Measurements from ENCODE around the gene DBN1.

The DBN1 gene

DNA sequence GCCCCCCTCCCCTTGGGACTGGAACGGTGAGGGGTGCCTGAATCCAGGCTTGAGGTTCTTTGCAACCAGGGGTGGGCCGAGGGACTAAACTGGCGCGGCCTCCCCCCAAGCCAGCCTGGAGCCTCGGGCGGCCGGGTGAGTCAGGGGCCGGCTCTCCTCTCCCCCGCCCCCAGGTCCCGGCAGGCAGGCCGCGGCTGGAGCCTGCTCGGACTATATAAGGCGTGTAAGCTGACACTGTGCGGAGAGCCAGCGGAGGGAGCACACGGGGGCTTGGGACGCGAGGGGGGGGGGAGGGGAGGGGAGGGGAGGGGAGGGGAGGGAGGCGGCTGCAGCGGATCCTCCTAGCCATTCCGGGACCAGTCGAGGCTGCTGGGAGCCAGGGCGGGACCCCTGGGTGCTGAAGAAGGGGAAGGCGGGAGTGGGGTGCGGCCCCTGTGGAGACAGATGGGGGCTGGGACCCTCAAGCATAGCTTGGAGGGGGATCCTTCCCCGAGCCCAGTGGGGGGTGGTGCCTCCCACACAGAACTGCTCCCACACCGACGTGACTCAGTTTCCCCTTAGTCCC is 23.4 kb upstream of the DBN1 start:
- Histone ChIP-seq H3K4me3 (ENCODE audit: low read depth, low read length) (peak overlapping the region; percentile 75), H3K9me3 (no peaks in the 10 kb centered on the region), H3K4me1 (peaks cover 41% of the 10 kb centered on the region), H3K27me3 (no peaks in the 10 kb centered on the region), H3K36me3 (peaks cover 7% of the 10 kb centered on the region)
- DNase-seq = peak; percentile 91
- TF ChIP-seq, protein P1, sequence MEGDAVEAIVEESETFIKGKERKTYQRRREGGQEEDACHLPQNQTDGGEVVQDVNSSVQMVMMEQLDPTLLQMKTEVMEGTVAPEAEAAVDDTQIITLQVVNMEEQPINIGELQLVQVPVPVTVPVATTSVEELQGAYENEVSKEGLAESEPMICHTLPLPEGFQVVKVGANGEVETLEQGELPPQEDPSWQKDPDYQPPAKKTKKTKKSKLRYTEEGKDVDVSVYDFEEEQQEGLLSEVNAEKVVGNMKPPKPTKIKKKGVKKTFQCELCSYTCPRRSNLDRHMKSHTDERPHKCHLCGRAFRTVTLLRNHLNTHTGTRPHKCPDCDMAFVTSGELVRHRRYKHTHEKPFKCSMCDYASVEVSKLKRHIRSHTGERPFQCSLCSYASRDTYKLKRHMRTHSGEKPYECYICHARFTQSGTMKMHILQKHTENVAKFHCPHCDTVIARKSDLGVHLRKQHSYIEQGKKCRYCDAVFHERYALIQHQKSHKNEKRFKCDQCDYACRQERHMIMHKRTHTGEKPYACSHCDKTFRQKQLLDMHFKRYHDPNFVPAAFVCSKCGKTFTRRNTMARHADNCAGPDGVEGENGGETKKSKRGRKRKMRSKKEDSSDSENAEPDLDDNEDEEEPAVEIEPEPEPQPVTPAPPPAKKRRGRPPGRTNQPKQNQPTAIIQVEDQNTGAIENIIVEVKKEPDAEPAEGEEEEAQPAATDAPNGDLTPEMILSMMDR (IDR thresholded peaks at IDR 0.05; ENCODE audit: low read depth, low read length) = no peak

DNA sequence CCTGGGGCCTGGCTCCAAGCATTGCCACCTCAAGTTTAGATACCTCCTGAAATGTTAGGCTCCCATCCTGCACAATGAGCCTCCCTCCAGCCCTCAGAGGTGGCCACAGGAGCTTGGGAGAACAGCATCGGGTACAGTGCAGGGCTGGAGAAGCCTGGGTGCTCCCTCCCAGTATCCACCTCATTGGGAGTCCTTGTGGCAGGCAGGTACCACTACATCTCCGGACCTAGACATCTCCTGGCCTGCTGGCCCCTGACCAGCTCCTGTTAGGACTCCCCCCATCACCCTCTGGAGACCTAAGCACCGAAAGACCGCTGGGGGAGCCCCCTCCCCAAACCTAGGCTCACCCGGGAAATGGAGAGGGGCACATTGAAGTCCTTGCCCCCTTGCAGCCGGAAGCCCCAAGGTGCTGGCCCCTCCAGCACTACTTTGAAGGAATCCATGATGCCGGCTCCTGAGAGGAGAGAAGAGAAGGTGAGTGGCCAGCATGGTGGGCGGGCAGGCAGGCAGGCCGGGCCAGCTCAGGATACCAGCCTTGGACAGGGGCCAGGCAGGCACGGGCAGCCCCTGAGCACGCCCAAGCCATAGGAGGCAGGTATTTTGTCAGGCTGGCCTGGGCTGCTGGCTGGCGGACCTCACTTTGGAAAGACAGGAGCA is 22.8 kb upstream of the DBN1 start:
- TF ChIP-seq, protein P1 (IDR thresholded peaks at IDR 0.05; ENCODE audit: low read depth, low read length) = peak; percentile 42
- DNase-seq = peak; percentile 53
- H3K27me3 ChIP-seq = no peaks in the 10 kb centered on the region
- H3K4me1 ChIP-seq = peaks cover 39% of the 10 kb centered on the region
- peaks cover 11% of the 10 kb centered on the region for H3K36me3 ChIP-seq
- no peaks in the 10 kb centered on the region for H3K9me3 ChIP-seq
- H3K4me3 ChIP-seq (ENCODE audit: low read depth, low read length) = peak overlapping the region; percentile 75

DNA sequence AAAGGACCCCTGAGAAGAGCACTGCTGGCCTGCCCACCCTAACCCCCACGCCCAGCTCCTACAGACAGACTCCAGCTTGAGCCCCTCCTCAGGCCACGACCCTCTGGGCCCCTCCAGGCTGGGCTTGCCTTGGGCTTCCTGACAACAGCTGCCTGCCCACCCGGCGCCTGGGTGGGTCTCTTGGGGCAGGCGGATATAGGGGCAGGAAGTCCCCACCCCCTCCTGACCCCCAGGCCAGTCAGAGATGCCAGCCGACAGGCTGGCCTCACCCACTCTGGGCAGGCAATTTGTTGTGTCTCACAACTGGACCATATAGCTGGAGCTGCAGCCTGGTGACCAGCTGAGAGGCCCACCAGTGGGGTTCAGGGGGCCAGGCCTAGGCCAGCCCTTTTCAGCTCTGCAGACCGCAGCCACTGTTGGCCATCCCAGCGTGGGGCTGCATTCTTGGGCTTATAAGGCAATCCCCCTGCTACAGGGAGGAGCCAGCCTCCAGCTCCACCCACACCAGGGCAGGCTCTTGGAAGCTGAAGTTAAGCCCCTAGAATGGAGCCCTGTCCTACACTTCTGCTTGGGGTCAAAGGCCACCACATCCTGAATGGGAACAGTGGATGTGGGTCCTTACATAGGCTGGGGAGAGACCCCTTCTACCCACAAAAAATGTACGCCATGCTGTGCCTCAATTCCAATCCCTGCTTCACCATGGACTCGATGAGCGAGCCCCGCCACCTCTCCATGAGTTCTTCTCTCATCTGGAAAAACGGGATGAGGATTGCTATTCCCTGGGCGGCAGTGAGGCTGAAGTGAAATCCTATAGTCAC is 22.0 kb upstream of the DBN1 start:
- peak; percentile 63 for DNase-seq
- Histone ChIP-seq H3K27me3 (no peaks in the 10 kb centered on the region), H3K9me3 (no peaks in the 10 kb centered on the region), H3K4me1 (peaks cover 33% of the 10 kb centered on the region), H3K4me3 (ENCODE audit: low read depth, low read length) (peak overlapping the region; percentile 75), H3K36me3 (peaks cover 16% of the 10 kb centered on the region)
- TF ChIP-seq, protein P1 (IDR thresholded peaks at IDR 0.05; ENCODE audit: low read depth, low read length) = no peak

DNA sequence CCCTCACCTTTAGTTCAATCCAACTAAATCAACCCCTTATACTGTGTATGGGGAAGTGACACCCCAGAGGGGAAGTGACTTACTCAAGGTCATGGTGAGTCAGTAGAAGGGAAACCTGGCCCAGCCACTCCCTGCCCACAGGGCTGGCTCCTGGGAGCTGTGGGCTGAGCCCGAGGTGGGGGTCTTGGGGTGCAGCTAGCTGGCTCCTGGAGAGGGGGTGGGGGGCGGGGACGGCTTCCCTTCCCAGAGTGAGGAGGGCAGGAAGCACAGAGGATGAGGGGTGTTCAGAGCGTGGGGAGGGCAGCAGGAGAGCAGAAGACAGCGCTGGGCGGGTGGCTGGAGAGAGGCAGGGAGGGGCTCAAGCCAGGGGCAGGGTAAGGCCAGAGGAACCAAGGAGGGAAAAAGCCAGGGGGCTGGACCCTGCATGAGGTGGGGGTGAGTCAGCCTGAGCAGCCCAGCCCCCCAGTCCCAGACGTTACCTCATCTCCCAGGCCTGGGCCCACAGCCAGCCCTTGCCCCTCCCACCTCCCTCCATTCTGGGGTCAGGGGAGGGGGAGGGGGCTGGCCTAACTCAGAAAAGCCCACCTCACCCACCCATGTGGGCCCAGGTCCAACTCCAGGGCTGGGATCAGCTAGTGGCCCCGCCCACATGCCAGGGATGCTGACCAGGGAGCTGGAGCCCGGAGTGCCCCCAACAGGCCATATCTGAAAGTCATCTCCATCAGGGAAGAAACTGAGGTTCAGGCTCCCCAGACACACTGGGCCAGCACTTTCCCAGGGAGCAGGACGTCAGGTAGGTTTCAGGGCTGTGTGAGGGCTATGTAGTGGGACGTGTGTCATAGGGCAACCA is 21.1 kb upstream of the DBN1 start:
- Histone ChIP-seq H3K4me3 (ENCODE audit: low read depth, low read length) (no peak overlapping the region), H3K4me1 (peaks cover 37% of the 10 kb centered on the region), H3K36me3 (peaks cover 16% of the 10 kb centered on the region), H3K27me3 (no peaks in the 10 kb centered on the region), H3K9me3 (no peaks in the 10 kb centered on the region)
- peak; percentile 69 for DNase-seq
- TF ChIP-seq, protein P1 (IDR thresholded peaks at IDR 0.05; ENCODE audit: low read depth, low read length) = peak; percentile 23; the same call in 1 of the 2 replicates

DNA sequence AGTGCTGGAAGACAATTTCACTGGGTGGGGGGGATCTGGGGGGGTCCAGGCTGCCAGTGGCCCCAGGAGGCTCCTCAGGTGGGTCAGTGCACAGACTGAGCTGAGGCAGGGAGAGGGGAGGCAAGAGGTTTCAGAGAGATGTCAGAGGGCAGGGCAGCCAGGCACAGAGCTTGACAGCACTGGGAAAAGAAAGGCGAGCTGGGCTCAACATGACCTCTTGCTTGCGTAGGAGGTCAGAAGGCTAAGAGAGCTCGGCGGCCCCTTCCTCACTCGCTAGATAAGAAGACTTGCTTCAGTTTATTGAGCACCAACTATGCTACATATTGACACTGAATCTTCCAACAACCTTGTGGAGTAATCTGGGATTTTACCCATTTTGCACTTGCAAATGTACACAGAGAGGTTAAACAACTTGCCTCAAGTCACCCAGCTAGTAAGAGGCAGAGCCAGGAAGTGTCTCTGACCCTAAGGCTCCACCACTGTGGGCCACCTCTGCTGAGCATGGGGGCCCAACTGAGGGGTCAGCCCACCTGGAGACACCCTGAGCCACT is 20.4 kb upstream of the DBN1 start:
- H3K27me3 ChIP-seq = no peaks in the 10 kb centered on the region
- H3K9me3 ChIP-seq = no peaks in the 10 kb centered on the region
- H3K4me3 ChIP-seq (ENCODE audit: low read depth, low read length) = no peak overlapping the region
- DNase-seq = no peak
- TF ChIP-seq, protein P1 (IDR thresholded peaks at IDR 0.05; ENCODE audit: low read depth, low read length) = no peak
- peaks cover 17% of the 10 kb centered on the region for H3K36me3 ChIP-seq
- peaks cover 37% of the 10 kb centered on the region for H3K4me1 ChIP-seq

Measured in BE2C (cell line).